Activated naive CD4-positive, alpha-beta T cell treated with anti-CD3 and anti-CD28 coated beads, Interleukin-2, amount 50 U/mL, for 72 hours (primary cell): ENCODE data around the gene RND3. TPM values are rescaled to one million over a fixed set of nuclear protein-coding genes. Genes with fewer than 3 reads are reported as not detected.

Experiments used
- ATAC-seq, 2 donors: fragments of 150-1000 bp; cut with Tn5 transposase; 2 replicates each; pipeline ENCODE4 v1.10.0; 2021; ENCODE audit warnings: mild to moderate bottlenecking in 2 of 2, moderate library complexity in 2 of 2
- DNase-seq, 2 donors: peaks; one replicate each; pipeline ENCODE4 v3.0.0; 2021 to 2022; ENCODE audit warnings: low spot score in 2 of 2
- H3K27ac Mint-ChIP-seq, 2 donors: one replicate each; pipeline ENCODE4 v1.8.0; 2022; ENCODE audit warnings: mild to moderate bottlenecking in 2 of 2, mixed read lengths in 2 of 2
- H3K36me3 Mint-ChIP-seq, 2 donors: one replicate each; pipeline ENCODE4 v1.8.0; 2022; ENCODE audit warnings: mixed read lengths in 2 of 2
- H3K9me3 Mint-ChIP-seq, 2 donors: one replicate each; pipeline ENCODE4 v1.8.0; 2022; ENCODE audit warnings: mixed read lengths in 2 of 2
- total RNA-seq, 2 donors: library from RNA; stranded (reverse); gene quantifications; one replicate each; pipeline ENCODE4 v1.2.3, GENCODE V29; 2022

Gene RND3
- total RNA-seq, 2 donors from 2014 or later = not detected

DNA sequence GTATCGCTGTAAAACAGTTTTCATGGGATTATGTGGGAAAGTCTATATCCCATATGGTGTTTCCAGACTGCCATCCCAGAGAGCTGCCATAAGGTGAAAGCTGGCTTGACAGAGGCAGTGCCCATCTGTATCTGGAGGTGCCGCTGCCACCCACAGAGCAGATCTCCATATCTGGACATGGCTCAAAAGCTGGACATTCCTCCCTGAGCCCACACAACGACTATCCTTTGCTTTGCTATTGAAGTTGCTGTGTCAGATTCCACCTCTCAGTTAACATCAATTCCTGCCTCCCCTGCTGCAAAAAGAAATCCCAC is 55.2 kb downstream of the RND3 start:
- Mint-ChIP-seq H3K36me3 (peaks cover 0 to 4% of the 10 kb centered on the region in 2 donors), H3K9me3 (peaks cover 10 to 12% of the 10 kb centered on the region in 2 donors), H3K27ac (no peak overlapping the region)
- no peak for DNase-seq
- ATAC-seq = no peak

DNA sequence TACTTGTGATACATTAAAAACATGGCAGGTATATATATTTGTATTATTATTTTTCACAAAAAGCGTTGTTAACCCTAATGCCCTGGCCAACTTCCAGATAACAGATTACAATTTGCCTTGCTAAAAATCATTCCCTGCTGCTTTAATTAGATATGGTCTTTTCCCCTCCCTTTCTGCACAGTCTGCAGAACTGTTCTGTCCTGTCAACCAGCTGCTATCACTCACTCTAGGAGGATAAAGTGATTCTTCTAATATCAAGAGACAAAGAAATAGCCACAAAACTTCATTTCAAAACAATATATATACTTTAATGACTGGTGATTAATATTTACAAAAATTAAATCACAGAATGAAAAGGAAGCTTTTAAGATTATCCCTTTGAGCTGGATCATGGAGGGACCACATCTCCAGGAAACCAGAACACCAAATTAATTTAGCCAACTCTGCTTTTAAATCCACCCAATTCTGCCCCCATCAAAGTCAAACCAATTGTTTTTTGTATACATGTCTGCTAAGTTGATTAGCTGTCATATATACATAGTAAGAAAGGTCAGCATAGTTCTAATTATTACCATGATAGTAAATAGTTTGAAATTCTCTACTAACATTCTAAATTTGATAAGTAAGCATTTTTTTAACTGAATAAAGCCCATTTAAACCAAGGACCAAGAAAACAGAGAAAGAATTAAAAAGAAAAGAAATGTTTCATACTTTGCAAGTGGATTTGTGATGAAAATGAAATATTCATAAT is 55.7 kb downstream of the RND3 start:
- Mint-ChIP-seq H3K36me3 (peaks cover 1 to 4% of the 10 kb centered on the region in 2 donors), H3K9me3 (peaks cover 7 to 10% of the 10 kb centered on the region in 2 donors), H3K27ac (no peak overlapping the region)
- DNase-seq (no peak), ATAC-seq (no peak)

DNA sequence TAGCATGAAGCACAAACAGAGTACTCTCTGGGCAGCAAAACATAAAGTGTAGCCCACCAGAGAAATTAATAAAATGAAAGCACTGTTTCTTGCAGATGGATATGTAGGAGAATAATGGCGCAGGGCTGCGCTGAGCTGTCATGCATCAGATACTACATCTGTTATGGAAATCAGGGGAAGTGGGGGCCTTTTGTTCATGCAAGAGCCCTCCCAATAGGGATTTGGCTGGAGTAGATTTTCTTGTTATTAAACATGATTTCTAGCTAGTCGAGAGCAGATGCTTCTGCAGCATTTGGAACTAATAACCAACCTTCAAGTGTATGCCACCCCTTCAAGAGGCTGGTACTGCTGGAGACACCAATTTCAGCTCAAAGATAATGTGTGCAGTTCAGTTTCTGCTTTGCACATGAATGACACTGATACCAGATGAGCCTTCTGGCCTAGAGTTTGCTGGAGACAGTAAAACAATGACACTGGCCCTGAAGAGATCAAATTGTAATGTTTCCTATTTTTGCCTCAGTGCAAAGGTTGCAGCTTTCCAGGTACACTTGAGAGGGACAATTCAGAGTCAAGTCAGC is 58.0 kb downstream of the RND3 start:
- Mint-ChIP-seq H3K36me3 (peaks cover 0 to 5% of the 10 kb centered on the region in 2 donors), H3K9me3 (peaks cover 0 to 6% of the 10 kb centered on the region in 2 donors), H3K27ac (no peak overlapping the region)
- ATAC-seq = no peak
- no peak for DNase-seq

DNA sequence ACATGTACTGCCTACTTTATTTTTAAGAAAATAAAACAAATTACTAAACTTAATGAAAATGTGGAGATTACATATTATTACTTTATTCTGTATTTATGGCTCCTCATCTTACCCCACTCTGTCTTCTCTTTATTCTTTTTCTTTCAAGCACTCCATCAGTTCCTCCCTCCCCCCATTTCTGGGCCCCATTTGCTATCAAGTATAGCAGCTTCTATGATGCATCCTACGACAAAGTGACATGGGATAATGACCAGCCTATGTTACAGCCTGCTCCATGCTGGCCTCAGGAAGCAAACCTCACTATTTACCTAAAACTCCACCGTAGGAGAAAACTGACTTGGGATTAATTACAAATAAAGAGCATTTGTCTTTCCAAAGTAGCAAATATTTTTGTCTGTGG is 58.8 kb downstream of the RND3 start:
- DNase-seq = no peak
- Mint-ChIP-seq H3K9me3 (peaks cover 0 to 6% of the 10 kb centered on the region in 2 donors), H3K27ac (no peak overlapping the region), H3K36me3 (peaks cover 0 to 5% of the 10 kb centered on the region in 2 donors)
- ATAC-seq = no peak

DNA sequence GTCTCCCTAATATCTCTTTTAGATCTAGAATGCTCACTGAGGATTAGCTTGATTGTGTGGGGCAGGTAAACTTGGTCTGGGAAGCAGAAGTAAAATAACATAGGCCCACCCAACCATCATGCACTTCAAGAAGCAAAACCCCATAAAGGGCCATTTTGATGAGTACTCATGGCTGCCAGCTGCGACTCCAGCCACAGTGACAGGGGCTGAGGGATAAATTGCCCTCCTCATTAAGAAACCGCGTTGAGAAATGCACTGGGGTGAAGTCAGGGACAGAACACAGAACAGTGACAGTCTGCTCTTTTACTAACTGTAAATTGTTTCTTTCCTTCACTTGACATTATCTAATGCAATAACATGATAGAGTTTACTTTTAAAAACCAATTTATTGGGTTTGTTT is 60.2 kb downstream of the RND3 start:
- ATAC-seq (no peak), DNase-seq (no peak)
- Mint-ChIP-seq H3K27ac (no peak overlapping the region), H3K36me3 (peaks cover 0 to 5% of the 10 kb centered on the region in 2 donors), H3K9me3 (peaks cover 0 to 9% of the 10 kb centered on the region in 2 donors)

DNA sequence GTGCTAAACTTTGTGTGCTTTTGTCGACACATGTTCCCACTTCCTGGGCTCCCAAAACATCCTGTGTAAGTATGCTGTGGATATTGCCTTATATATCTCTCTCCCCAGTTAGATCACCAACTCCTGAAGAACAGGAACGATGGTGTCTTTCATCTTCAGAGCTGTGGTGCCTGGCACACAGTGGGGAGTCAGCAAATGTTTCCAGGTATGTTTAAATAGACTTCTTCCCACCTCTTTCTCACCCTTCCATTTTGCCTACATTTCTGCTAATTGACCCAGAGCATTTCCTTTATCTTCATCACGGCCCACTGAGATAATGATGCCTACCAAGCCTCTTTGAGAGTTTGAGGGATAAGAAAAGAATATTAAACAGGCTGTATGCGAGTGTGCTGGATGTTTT is 60.7 kb downstream of the RND3 start:
- DNase-seq (no peak), ATAC-seq (no peak)
- Mint-ChIP-seq H3K36me3 (peaks cover 0 to 5% of the 10 kb centered on the region in 2 donors), H3K27ac (no peak overlapping the region), H3K9me3 (peaks cover 0 to 11% of the 10 kb centered on the region in 2 donors)

DNA sequence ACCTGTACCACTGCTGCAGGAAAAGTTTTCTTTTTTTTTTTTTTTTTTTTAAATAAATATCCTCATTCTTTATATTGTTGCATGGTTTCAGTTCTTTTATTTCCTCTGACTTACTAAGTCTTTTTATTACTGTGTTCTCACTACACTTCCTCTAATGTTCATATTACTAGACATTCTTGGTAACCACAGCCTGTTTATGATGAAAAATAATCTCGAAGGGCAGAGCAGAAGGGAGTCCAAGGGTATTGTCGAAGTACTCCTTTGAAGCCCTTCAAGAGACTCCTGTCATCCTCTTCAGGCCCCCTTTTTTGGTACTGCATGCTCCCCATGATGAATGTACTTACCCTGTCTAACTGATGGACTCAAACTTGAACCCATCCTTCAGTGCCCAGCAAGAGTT is 61.2 kb downstream of the RND3 start:
- ATAC-seq = no peak
- Mint-ChIP-seq H3K36me3 (peaks cover 0 to 5% of the 10 kb centered on the region in 2 donors), H3K9me3 (peaks cover 0 to 11% of the 10 kb centered on the region in 2 donors), H3K27ac (no peak overlapping the region)
- no peak for DNase-seq

DNA sequence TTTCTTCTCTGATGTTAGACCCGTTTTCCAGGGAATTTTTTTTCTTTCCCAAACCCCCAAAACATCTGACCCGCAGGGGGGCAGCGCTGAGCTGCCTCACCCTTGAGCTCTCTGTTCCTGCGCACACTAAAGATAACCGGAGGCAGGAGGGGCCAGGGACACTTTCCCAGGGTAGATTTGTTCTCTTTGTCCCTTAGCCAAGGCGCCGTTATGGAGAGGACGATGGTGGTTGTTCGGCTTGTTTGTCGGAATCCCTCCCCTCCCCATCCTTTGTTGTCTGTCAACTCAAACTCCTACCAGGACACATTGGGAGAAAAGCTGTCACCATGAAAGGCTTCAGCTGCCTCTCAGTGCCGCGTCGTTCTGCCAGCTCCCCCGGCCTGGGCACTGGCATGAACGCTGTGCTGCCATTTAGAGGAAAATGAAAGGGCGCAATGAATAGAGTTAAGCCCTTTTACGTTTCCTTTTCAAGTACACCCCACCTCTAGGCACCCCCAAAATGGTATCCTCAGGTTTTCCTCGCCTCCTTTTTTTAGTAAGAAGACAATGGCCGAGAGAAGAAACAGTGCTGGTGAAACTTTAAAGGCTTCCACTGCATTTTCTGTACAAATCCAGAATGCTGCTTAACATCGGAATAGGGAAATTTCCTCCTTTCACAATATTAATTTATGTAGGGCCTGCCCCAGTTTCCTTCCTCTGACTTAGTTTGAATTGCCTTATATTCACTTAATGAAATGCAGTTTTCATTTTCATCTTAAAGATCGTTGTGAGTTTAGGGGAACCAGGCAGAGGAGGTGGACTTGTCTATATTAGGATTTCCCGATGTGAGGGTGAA is 62.1 kb downstream of the RND3 start:
- Mint-ChIP-seq H3K27ac (no peak overlapping the region), H3K9me3 (peaks cover 0 to 11% of the 10 kb centered on the region in 2 donors), H3K36me3 (peaks cover 0 to 5% of the 10 kb centered on the region in 2 donors)
- no peak for DNase-seq
- no peak for ATAC-seq

DNA sequence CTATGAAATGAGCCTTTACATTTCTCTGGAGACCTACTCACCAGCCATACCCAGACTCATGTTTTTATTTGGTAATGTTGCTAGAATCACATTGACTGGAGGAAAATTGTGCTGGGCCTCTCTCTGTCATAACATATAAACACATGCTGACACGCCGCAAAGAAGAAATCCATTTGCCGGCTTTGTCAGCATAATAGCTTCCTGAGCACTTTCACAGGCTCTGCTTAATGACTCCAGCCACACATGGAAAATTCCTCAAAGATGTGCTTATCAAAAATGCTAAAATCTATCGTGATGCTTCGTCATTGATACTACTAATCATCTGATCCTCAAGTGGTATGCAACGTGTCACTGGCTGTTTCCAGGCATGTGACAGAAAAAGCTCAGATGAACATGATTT is 63.1 kb downstream of the RND3 start:
- Mint-ChIP-seq H3K9me3 (peaks cover 0 to 11% of the 10 kb centered on the region in 2 donors), H3K36me3 (peaks cover 0 to 5% of the 10 kb centered on the region in 2 donors), H3K27ac (no peak overlapping the region)
- ATAC-seq (no peak), DNase-seq (no peak)

DNA sequence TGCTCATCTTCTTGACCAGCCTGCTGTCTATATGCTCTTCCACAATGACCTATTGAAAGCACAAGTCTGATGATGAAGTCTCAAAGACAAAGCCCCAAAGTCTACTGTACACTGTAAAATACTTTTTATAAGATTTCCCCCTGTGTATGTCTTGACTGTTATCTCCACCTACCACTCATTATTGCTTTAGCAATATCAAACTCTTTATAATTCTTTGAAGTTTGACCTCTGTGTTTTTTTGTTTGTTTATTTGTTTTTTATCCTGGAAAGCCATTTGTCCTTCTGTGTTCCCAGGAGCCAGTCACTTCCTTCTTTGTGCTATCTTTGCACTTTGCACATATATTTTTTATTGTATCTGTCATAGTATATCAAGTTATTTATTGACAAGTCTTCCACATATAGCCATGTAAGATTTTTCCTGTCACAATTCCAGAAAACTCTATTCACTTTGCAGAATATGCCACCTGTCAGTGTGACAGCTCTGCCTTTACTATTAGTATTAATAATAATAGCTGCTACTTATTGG is 66.3 kb downstream of the RND3 start:
- Mint-ChIP-seq H3K9me3 (peaks cover 0 to 5% of the 10 kb centered on the region in 2 donors), H3K27ac (no peak overlapping the region), H3K36me3 (no peaks in the 10 kb centered on the region)
- DNase-seq (no peak), ATAC-seq (no peak)

DNA sequence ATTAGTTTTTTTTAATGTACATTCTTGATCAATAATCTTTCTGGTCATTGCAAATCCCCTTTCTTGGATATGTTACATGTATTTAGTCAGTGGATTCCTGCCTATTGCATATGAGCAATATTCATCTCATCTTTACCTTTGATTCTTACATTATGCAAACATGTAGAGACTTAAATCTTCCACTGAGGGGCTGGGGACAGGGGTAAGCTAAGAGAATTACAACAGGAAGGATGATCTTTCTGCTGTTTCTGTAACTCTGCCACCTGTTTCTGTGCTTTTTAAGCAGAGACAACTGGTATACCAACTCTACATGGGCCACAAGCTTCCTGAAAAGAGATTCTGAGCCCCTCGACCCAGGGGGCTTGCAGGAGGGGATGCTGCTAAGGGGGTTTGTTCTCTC is 68.6 kb downstream of the RND3 start:
- Mint-ChIP-seq H3K36me3 (no peaks in the 10 kb centered on the region), H3K27ac (no peak overlapping the region), H3K9me3 (peaks cover 0 to 5% of the 10 kb centered on the region in 2 donors)
- DNase-seq (no peak), ATAC-seq (no peak)
